NCI-H2107 (cell line): ENCODE results near the gene UNC93B1.
A peak's percentile ranks its signal among the peaks of the same experiment; 100 is the strongest.

Experiments
- DNase-seq: peaks from one replicate; lab custom pipeline; 2025; lab: John Stamatoyannopoulos, UW

The UNC93B1 gene

GRCh38 chr11:68003846-68004550 lies at the start of gene UNC93B1:
UNC93B1 (minus strand) TSS chr11:68004097; CDS start chr11:68004043, 54 bp downstream.
- no peak for DNase-seq

- no peak for DNase-seq
Measured at GRCh38 chr11:68053117-68053516, 49.2 kb upstream of the UNC93B1 start.

- DNase-seq, result no peak
Measured at GRCh38 chr11:68052137-68052873, 48.4 kb upstream of the UNC93B1 start.

- no peak for DNase-seq
Measured at GRCh38 chr11:68051191-68052136, 47.6 kb upstream of the UNC93B1 start.

- DNase-seq, result no peak
Measured at GRCh38 chr11:68050371-68050841, 46.5 kb upstream of the UNC93B1 start.

- no peak for DNase-seq
Measured at GRCh38 chr11:68049509-68050370, 45.8 kb upstream of the UNC93B1 start.

GRCh38 chr11:68048681-68049508 lies 45.0 kb upstream of the UNC93B1 start:
- DNase-seq, result no peak

GRCh38 chr11:68047437-68048290 lies 43.8 kb upstream of the UNC93B1 start:
- no peak for DNase-seq

- no peak for DNase-seq
Measured at GRCh38 chr11:68044898-68045351, 41.0 kb upstream of the UNC93B1 start.

GRCh38 chr11:68044145-68044813 lies 40.4 kb upstream of the UNC93B1 start:
- DNase-seq, result peak; percentile 46

- peak; percentile 62 for DNase-seq
Measured at GRCh38 chr11:68043349-68044144, 39.6 kb upstream of the UNC93B1 start.

- DNase-seq, result no peak
Measured at GRCh38 chr11:68043029-68043348, 39.1 kb upstream of the UNC93B1 start.

GRCh38 chr11:68042219-68043028 lies 38.5 kb upstream of the UNC93B1 start:
- DNase-seq, result no peak

- no peak for DNase-seq
Measured at GRCh38 chr11:68041617-68042218, 37.8 kb upstream of the UNC93B1 start.

GRCh38 chr11:68040957-68041591 lies 37.2 kb upstream of the UNC93B1 start:
- no peak for DNase-seq
